Heart left ventricle (tissue), 16 donors: ENCODE measurements around the gene DCST1. TPM values are rescaled to one million over a fixed set of nuclear protein-coding genes. Genes with fewer than 3 reads are reported as not detected.

ENCODE experiments used
- ATAC-seq, 4 donors: fragments of 200-7000 bp; cut with Tn5 transposase; one replicate each; pipeline ENCODE4 v1.9.1; 2020 to 2022; ENCODE audit warnings: moderate library complexity in 4 of 4, mild to moderate bottlenecking in 3 of 4, moderate number of reproducible peaks in 1 of 4
- DNase-seq, 5 donors: peaks; one replicate each; pipeline ENCODE4 v3.0.0-alpha.2; 2020
- H3K27ac ChIP-seq, 12 donors: fragments of 200-600 bp; sonication (generic) in 4 of 12; one replicate each; pipeline versions ENCODE4 v1.5.0 to v1.8.0; 2016 to 2022; ENCODE audit warnings: mild to moderate bottlenecking in 2 of 12
- H3K27me3 ChIP-seq, 9 donors: fragments of 200-600 bp; sonication (generic) in 2 of 9; one replicate each; pipeline versions ENCODE4 v1.5.1 to v1.8.0; 2016 to 2022; ENCODE audit warnings: mild to moderate bottlenecking in 3 of 9
- H3K36me3 ChIP-seq, 9 donors: fragments of 200-600 bp; sonication (generic) in 2 of 9; one replicate each; pipeline versions ENCODE4 v1.5.0 to v1.8.0; 2018 to 2022; ENCODE audit warnings: mild to moderate bottlenecking in 2 of 9
- H3K4me1 ChIP-seq, 12 donors: fragments of 200-600 bp; sonication (generic) in 4 of 12; one replicate each; pipeline versions ENCODE4 v1.5.0 to v1.8.0; 2016 to 2022; ENCODE audit warnings: mild to moderate bottlenecking in 3 of 12
- H3K4me3 ChIP-seq, 12 donors: fragments of 200-600 bp; sonication (generic) in 4 of 12; one replicate each; pipeline versions ENCODE4 v1.5.0 to v1.8.0; 2017 to 2022; ENCODE audit warnings: mild to moderate bottlenecking in 9 of 12, moderate library complexity in 4 of 12
- H3K9me3 ChIP-seq, 12 donors: fragments of 200-600 bp; sonication (generic) in 4 of 12; one replicate each; pipeline versions ENCODE4 v1.5.0 to v1.8.0; 2016 to 2022; ENCODE audit warnings: mild to moderate bottlenecking in 1 of 12
- POLR2A ChIP-seq, 2 donors: fragments of 450-650 bp; IDR thresholded peaks; one replicate each; pipeline ENCODE4 v1.6.1; 2017; ENCODE audit warnings: antibody characterized with exemption in 2 of 2, mild to moderate bottlenecking in 2 of 2, moderate library complexity in 2 of 2
- WGBS, 4 donors: extraction: QIAGEN DNeasy Blood & Tissue Kit in 2 of 4; methylation state at CpG; one replicate each; pipeline versions ENCODE4 v1.1.5 to v1.1.7; 2013 to 2018; 5-methylcytosine and 5-hydroxymethylcytosine counted together
- intact Hi-C, 10 donors: fragments of 100-400 bp; cut with DNase I; formaldehyde crosslinking; loops; one replicate each; pipeline versions ENCODE4 v1.11.1 to v1.14.2; 2022
- polyA plus RNA-seq, 2 donors: library from polyadenylated mRNA; stranded (reverse); fragments of 200-250 nt; gene quantifications; one replicate each; pipeline ENCODE4 v1.2.3, GENCODE V29; 2013
- total RNA-seq, 9 donors: library from RNA; depleted of rRNA in 2 of 9; stranded (reverse); fragments of >200 nt in 2 of 9; fragmentation: NEBNext Ultra II Directional in 3 of 9; extraction: Animal tissue kit (Norgen Biotek cat#: 25700) in 3 of 9; gene quantifications; one replicate each; pipeline versions ENCODE4 v1.1.0 to v1.2.4, GENCODE V29; 2016 to 2023
- TF ChIP-seq, protein P1 (sequence below), 12 donors: fragments of 200-600 bp; sonication (generic) in 4 of 12; IDR thresholded peaks; one replicate each; pipeline versions ENCODE4 v1.5.0 to v1.8.0; 2018 to 2022; ENCODE audit warnings: antibody characterized with exemption in 12 of 12, mild to moderate bottlenecking in 5 of 12
- donor health status: ischemic (EF 13 %, LVEDD 7.1; RV severe dilation, severe dysfunction).
- donor health status: healthy with polysubstance abuse.
- donor health status: DM: no; HTN: yes; CAD: no.
- donor health status: DM: no; HTN: no; CAD: no.
- donor health status: ischemic (EF 25% LVEDD 6.9; RV normal size, moderate dysfunction).
- donor health status: ischemic (EF 25% LVEDD 5.7; RV mildly dilated, moderate dysfunction).
- donor health status: healthy.
- donor health status: DM: yes; HTN: yes; CAD: no.
- donor health status: ischemic (EF 35%, LVEDD 5.7; RV mildly dilated, moderate dysfunction).
- donor health status: nonischemic (EF 11% LVEDD 7.7; RV severe dilation, severe dysfunction).
- donor health status: DM: yes; HTN: yes; CAD: no.
- donor health status: PGD.
- donor health status: ischemic (EF 29% LVEDD 5.4; RV normal size, mild dysfunction).
- donor health status: nonischemic (EF 23%, LVEDD 6.1; RV moderate dilation, normal function).

DCST1 gene
- total and polyA plus RNA-seq, 11 donors = not detected

DNA sequence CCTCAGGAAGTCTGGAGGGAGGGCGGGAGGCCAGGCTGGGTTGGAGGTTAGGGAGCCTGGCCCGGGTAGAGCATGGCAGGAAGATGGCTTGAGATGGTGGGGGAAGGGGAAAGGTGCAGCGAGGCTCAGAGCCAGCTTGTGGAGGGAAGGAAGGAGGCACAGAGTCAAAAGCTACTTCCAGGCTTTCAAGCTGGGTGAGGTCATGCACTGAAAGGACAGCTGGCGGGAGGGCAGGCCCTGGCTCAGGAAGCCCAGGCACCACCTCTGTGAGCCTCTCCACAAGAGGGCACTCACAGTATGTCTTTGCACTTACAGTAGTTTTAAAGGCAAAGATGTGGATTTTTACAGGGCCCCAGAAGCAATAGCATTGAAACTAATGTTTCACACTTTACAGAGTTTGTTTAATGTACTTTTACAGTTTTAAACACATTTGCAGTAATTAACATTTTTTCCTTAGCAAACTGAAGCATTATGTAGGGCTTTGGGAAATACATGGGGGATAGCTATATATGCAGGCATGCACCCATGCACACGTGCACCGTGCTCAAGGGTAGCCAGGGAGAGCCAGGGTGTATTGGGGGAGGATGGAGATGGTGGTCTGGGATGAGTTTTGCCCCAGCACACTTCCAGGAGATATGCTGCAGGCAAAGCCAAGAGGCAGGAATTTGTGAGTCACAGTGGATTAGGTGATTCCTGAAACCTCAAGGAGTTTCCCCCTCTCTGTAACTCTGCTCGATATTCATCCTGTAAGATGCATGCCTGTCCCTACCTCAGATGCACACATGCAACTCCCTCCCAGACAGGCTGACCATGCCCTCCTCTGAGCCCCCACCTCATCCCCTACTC lies 11.4 kb downstream of the DCST1 start:
- Histone ChIP-seq H3K9me3 (no peaks in the 10 kb centered on the region), H3K4me1 (peaks cover 0 to 27% (median 13%) of the 10 kb centered on the region in 12 donors), H3K36me3 (no peaks in the 10 kb centered on the region), H3K27me3 (no peaks in the 10 kb centered on the region), H3K4me3 (no peak overlapping the region), H3K27ac (peak overlapping the region in 5 of 12 donors; percentile 6 to 57 (median 20))
- ATAC-seq = peak; percentile 87 to 95 (median 94)
- intact Hi-C loops = loop anchor here in 9 of 10 donors (1.0 to 5.0 kb wide), 6 partner anchors 16 to 43 kb away; partner anchors contain the start of genes EFNA4 (in 1 of the 9) and ZBTB7B (in 1 of the 9)
- TF ChIP-seq POLR2A (IDR thresholded peaks at IDR 0.05) = no peak
- TF ChIP-seq, protein P1, sequence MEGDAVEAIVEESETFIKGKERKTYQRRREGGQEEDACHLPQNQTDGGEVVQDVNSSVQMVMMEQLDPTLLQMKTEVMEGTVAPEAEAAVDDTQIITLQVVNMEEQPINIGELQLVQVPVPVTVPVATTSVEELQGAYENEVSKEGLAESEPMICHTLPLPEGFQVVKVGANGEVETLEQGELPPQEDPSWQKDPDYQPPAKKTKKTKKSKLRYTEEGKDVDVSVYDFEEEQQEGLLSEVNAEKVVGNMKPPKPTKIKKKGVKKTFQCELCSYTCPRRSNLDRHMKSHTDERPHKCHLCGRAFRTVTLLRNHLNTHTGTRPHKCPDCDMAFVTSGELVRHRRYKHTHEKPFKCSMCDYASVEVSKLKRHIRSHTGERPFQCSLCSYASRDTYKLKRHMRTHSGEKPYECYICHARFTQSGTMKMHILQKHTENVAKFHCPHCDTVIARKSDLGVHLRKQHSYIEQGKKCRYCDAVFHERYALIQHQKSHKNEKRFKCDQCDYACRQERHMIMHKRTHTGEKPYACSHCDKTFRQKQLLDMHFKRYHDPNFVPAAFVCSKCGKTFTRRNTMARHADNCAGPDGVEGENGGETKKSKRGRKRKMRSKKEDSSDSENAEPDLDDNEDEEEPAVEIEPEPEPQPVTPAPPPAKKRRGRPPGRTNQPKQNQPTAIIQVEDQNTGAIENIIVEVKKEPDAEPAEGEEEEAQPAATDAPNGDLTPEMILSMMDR (IDR thresholded peaks at IDR 0.05) = peak; percentile 68 to 90 (median 74)
- 45 to 55% (median 51%) methylated on average over 7 of the region's 7 CpGs for WGBS, 4 donors
- peak; percentile 83 to 88 (median 86) for DNase-seq

DNA sequence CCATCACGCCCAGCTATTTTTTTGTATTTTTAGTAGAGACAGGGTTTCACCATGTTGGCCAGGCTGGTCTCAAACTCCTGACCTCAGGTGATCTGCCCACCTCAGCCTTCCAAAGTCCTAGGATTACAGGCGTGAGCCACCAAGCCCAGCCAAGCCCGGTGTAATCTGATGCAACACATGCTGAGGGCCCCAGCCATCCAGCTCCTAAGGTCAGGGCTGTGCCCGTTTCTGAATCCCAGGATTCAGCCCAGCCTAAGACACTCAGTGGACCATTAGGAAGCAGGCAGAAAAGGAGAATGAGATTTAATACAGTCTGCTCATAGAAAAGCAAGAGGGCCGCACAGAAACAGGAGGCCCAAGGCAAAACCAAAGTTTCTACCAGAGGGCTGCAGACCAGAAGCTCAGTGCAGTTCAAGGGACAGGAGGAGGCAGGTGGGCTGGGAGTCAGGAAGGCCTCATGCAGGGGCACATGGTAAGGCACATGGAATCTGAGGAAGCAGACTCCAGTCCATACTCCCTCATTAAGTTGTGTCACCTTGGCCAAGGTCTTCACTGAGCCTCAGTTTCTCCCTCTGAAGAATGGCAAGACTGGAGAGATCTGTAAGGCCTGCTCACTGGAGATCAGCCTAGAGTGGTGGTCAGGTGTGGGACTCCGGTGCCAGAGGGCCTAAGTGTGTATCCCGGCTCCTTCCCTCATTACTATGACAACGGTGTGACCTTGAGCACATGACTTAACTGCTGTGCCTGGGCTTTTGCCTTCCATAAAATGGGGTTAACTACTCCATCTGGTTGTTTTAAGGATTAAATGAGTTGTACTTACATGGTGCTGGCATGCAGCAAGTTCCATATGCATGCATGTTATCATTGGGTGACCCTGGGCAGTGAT lies 15.1 kb downstream of the DCST1 start:
- no peak for TF ChIP-seq POLR2A (IDR thresholded peaks at IDR 0.05)
- peaks cover 0 to 55% (median 29%) of the 10 kb centered on the region in 12 donors for H3K4me1 ChIP-seq
- ATAC-seq (no peak), DNase-seq (no peak)
- 94 to 97% (median 95%) methylated on average over 5 to 8 of the region's 8 CpGs for WGBS, 4 donors
- no peaks in the 10 kb centered on the region for H3K9me3 ChIP-seq
- no peak overlapping the region for H3K27ac ChIP-seq
- no peak overlapping the region for H3K4me3 ChIP-seq
- intact Hi-C loops = loop anchor here in 2 of 10 donors (5.0 kb wide), 2 partner anchors 34 to 46 kb away; partner anchors contain the start of gene ZBTB7B (in 1 of the 2)
- peaks cover 0 to 4% (median 2%) of the 10 kb centered on the region in 9 donors for H3K36me3 ChIP-seq
- H3K27me3 ChIP-seq = no peaks in the 10 kb centered on the region

DNA sequence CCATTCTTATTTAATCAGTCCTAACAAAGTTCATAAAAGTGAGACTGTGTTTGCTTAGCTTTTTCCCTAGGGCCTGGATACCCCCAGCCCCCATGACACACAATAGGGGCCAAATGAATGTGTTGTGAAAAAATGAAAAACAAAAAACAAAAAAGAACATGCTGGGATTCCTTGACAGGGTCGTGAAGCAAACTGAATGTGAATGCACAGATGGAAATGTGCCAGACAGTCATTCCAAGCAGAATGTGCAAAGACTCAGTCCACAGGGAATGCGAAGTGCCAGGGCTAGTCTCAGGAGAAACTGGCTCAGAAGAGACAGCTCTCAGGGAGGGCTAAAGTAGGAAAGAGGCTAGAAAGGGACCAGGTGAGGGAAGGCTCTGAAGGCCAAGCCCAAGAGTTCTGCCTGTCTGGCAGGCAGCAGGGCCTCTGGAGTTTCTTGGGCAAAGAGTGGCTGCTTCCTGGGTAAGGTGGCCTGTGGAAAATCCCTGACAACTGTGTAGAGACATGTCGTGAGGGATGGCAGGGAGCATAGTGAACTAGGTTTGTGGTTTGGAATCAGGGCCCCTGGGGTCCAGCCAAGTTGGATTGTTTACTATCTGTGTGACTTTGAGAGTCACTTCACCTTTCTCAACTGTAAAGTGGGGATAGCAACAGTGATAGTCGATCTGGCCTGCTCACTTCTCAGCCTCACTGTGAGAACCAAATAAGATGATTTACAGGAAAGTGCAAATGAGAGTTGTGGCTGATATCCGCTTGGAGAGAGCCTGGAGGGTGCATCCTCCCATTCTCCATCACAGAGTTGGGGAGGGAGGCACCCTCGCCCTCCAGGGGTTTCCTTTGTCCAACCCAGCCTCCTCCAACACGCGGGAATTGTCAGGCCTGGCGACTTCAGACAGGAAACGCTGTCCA lies 16.3 kb downstream of the DCST1 start:
- Histone ChIP-seq H3K27me3 (no peaks in the 10 kb centered on the region), H3K36me3 (peaks cover 0 to 16% (median 14%) of the 10 kb centered on the region in 9 donors), H3K4me1 (peaks cover 0 to 47% (median 27%) of the 10 kb centered on the region in 12 donors), H3K4me3 (peak overlapping the region in 11 of 12 donors; percentile 54 to 97 (median 82)), H3K9me3 (no peaks in the 10 kb centered on the region), H3K27ac (peak overlapping the region; percentile 83 to 99 (median 94))
- DNase-seq = no peak
- no peak for TF ChIP-seq POLR2A (IDR thresholded peaks at IDR 0.05)
- TF ChIP-seq, protein P1 (IDR thresholded peaks at IDR 0.05) = no peak
- no peak for ATAC-seq
- 13 to 41% (median 18%) methylated on average over 6 to 10 of the region's 10 CpGs for WGBS, 4 donors
- intact Hi-C loops = loop anchor here in 7 of 10 donors (1.0 to 10.0 kb wide), 8 partner anchors 13 to 95 kb away; partner anchors contain the start of genes ZBTB7B (in 5 of the 7), CKS1B (in 1 of the 7), EFNA4 (in 1 of the 7) and PBXIP1 (in 1 of the 7)
